ENCODE measurements around the gene KIF2C.

The KIF2C gene

DNA sequence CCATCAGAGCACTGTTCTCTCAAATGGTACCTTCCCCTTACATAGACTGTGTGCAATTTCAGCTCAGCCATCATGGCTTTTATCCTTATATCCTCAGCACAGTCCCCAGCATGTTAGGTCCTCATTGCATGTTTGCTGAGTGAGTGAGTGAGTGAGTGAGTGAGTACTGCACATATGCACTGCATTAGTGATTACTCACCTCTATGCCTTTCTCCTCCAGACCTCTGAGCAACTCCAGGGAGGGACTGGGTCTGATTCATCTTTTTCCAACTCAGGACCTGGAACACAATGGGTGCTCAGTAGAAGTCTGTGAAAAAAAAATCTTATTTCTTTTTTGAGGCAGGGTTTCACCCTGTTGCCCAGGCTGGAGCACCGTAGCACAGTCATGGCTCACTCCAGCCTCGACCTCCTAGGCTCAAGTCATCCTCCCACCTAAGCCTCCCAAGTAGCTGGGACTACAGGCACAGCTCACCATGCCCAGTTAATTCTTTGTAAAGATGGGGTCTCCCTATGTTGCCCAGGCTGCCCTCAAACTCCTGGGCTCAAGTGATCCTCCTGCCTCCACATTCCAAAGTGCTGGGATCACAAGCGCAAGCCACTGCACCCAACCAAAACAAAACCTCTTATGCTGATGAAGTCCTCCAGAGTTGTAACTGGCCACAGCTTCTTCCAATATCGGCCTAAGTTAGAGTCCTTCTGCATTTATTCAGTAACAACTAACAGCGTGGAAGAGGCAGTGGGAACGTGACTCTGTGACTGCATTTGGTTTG is 32.3 kb upstream of the KIF2C start:
- TF ChIP-seq CTCF (IDR thresholded peaks at IDR 0.05; ENCODE audit: borderline replicate concordance, insufficient read depth, low read depth, low read length), result no peak
- no peak overlapping the region for H3K4me3 ChIP-seq (ENCODE audit: low read depth, low read length)

- TF ChIP-seq CTCF (IDR thresholded peaks at IDR 0.05; ENCODE audit: borderline replicate concordance, insufficient read depth, low read depth, low read length), result peak; percentile 49; the same call in 1 of the 2 replicates
- H3K4me3 ChIP-seq (ENCODE audit: low read depth, low read length), result no peak overlapping the region
These were observed 31.4 kb upstream of the KIF2C start for GRCh38 chr1:44707959-44708831.

DNA sequence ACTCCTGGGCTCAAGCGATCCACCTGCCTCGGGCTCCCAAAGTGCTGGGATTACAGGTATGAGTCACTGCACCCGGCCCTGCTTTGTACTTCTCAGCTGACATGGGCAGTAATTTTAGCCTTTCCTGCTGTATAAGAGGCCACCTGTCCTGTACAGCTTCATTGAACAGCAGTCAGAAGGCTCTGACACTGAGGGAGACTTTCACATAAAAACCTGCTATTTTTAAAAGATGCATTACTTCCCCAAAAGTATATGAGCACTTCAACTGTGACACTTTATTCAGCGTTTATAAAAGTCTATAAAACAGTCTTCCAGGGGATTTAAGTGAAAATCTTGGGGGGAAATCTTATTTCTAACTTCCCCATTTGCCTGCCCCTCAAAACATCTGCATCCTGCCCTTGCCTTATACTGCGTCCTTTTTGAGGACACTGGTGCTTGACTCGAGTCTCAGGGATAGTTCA is 26.3 kb upstream of the KIF2C start:
- H3K4me3 ChIP-seq (ENCODE audit: low read depth, low read length), result peak overlapping the region; percentile 15
- TF ChIP-seq CTCF (IDR thresholded peaks at IDR 0.05; ENCODE audit: borderline replicate concordance, insufficient read depth, low read depth, low read length), result no peak

DNA sequence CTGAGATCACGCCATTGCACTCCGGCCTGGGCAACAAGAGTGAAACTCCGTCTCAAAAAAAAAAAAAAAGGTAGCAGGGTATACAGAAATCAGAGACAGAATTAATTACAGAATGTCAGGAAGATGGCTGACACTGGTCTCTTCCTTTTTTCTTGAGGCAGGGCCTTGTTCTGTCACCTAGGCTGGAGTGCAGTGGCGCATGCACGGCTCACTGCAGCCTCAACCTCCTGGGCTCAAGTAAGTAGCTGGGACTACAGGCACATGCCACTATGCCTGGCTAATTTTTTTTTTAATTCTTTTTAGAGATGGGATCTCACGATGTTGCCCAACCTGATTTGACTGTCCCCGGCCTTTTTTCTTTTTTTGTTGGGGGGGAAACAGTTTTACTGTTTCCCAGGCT is 25.1 kb upstream of the KIF2C start:
- no peak for TF ChIP-seq CTCF (IDR thresholded peaks at IDR 0.05; ENCODE audit: borderline replicate concordance, insufficient read depth, low read depth, low read length)
- H3K4me3 ChIP-seq (ENCODE audit: low read depth, low read length), result no peak overlapping the region

DNA sequence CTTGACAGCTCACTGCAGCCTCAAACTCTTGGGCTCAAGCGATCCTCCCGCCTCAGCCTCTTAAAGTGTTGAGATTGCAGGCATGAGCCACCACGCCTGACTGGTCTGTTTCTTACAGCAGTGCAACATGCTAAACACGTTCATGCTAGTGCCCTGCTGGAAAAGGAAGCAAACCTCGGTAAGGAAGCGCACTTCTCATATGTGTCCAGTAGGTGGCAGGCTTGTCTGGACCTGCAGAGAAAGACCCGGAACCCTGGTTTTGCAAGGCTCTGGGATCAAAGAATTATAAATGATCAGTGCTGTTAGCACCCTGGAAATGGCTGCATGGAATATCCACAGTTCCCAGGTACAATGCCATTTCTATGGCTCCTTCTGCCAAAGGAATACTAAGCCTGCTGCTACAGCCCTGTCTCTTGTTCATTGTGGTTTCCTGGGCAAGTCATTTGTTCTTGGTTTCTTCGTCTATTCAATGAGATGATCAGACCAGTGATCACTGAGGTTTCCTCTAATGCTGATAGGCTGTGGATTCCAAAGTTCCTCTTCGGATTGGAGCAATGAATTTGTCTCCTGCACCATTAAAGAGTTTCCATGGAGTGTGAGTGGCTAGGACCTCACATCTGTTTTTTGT is 24.6 kb upstream of the KIF2C start:
- TF ChIP-seq CTCF (IDR thresholded peaks at IDR 0.05; ENCODE audit: borderline replicate concordance, insufficient read depth, low read depth, low read length), result peak; percentile 89
- H3K4me3 ChIP-seq (ENCODE audit: low read depth, low read length), result no peak overlapping the region

DNA sequence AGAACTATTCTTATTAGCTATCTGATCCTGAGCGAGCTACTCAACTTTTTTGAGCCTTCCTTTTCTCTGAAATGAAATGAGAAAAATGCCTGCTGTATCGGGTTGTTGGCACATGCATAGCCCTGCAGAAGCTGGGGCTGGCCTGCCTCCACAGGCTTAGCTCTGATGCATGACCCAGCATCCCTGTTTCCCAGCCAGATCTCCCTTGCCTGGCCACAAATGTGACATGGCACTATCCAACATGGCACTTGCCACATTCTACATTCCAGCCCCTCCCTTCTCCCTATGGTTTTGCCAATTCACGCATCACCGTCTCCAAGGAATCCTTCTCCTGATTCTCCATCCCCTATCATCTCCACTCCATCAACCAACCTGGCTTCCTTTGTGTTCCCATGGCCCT is 22.5 kb upstream of the KIF2C start:
- TF ChIP-seq CTCF (IDR thresholded peaks at IDR 0.05; ENCODE audit: borderline replicate concordance, insufficient read depth, low read depth, low read length), result no peak
- H3K4me3 ChIP-seq (ENCODE audit: low read depth, low read length), result no peak overlapping the region
